HCT116 (cell line): ENCODE results near the gene ZDHHC1. TPM values are rescaled to one million over a fixed set of nuclear protein-coding genes. Genes with fewer than 3 reads are reported as not detected.

Experiments
- ATAC-seq: fragments of 200-7000 bp; cut with Tn5 transposase; 2 replicates; pipeline ENCODE4 v1.9.1; 2020; ENCODE audit warnings: mild to moderate bottlenecking, moderate library complexity
- BruUV-seq: library from RNA; stranded (reverse); fragments of 400-500 nt; replicated peaks from 2 replicates; lab custom pipeline; 2021; lab: Mats Ljungman, UMichigan
- CTCF ChIA-PET: fragments of 300-600 bp; sonication (Branson Sonifier 250); formaldehyde crosslinking; loops from one replicate; lab custom pipeline; 2021; ENCODE audit warnings: antibody characterized with exemption; lab: Charles Lee
- POLR2A ChIA-PET: fragments of 300-600, 350-600 bp; sonication (Branson Sonifier 250); formaldehyde crosslinking; loops from one replicate; lab custom pipeline; 2021; ENCODE audit warnings: antibody characterized with exemption; lab: Charles Lee
- RAD21 ChIA-PET, 2 experiments: fragments of 300-600 bp; sonication (Branson Sonifier 250); formaldehyde crosslinking; loops; one replicate each; lab custom pipeline; 2023; ENCODE audit warnings: low total read pairs in 2 of 2; ENCODE audit not compliant: uncharacterized antibody in 2 of 2, unreplicated experiment in 2 of 2, low non-redundant PET in 1 of 2; lab: Charles Lee
- DNase-seq: peaks from one replicate; pipeline ENCODE4 v3.0.0-alpha.2; 2010; ENCODE audit warnings: low read depth, low spot score
- H2AFZ ChIP-seq: fragments of 200-600 bp; shearing (Covaris generic), sonication (generic); 2 replicates; pipeline ENCODE4 v1.6.1; 2017; ENCODE audit warnings: low read depth, mixed run types, mixed read lengths, antibody characterized with exemption, low read length; ENCODE audit not compliant: poor library complexity, severe bottlenecking
- H3K27ac ChIP-seq: 2 replicates; pipeline ENCODE4 v1.5.1; 2012; ENCODE audit warnings: low read depth, low read length
- H3K27me3 ChIP-seq: fragments of 200-600 bp; sonication (generic); 2 replicates; pipeline ENCODE4 v1.6.1; 2016; ENCODE audit warnings: mixed run types, low read length, mixed read lengths; ENCODE audit not compliant: insufficient read depth
- H3K36me3 ChIP-seq, 2 experiments: fragments of 200-500 bp in 1 of 2; fragments of 200-600 bp in 1 of 2; sonication (Bioruptor generic) in 1 of 2; sonication (generic) in 1 of 2; 2 replicates each; pipeline versions ENCODE4 v1.5.1 to v1.6.1; 2014 to 2016; ENCODE audit warnings: low read length in 2 of 2, inconsistent platforms in 1 of 2, mixed read lengths in 1 of 2, mixed run types in 1 of 2; ENCODE audit not compliant: insufficient read depth in 2 of 2, control insufficient read depth in 1 of 2
- H3K4me1 ChIP-seq, 2 experiments: fragments of 200-600 bp in 1 of 2; sonication (generic) in 1 of 2; 2 replicates each; pipeline versions ENCODE4 v1.5.1 to v1.6.1; 2012 to 2017; ENCODE audit warnings: low read length in 2 of 2, inconsistent platforms in 1 of 2, mild to moderate bottlenecking in 1 of 2, mixed read lengths in 1 of 2, mixed run types in 1 of 2, moderate library complexity in 1 of 2; ENCODE audit not compliant: insufficient read depth in 2 of 2, control insufficient read depth in 1 of 2
- H3K4me2 ChIP-seq: fragments of 200-600 bp; sonication (generic); 2 replicates; pipeline ENCODE4 v1.6.1; 2017; ENCODE audit warnings: mixed run types, low read length, mixed read lengths
- H3K4me3 ChIP-seq, 2 experiments: fragments of 200-600 bp in 1 of 2; sonication (generic) in 1 of 2; replicated peaks in 1 of 2; 2 replicates each; pipeline ENCODE4 v1.5.1; 2011 to 2016; ENCODE audit warnings: low read length in 2 of 2, control low read depth in 1 of 2, low read depth in 1 of 2, mild to moderate bottlenecking in 1 of 2, mixed read lengths in 1 of 2, mixed run types in 1 of 2
- H3K79me2 ChIP-seq: fragments of 200-600 bp; sonication (generic); 2 replicates; pipeline ENCODE4 v1.6.1; 2017; ENCODE audit warnings: mild to moderate bottlenecking, mixed run types, low read length, moderate library complexity, mixed read lengths; ENCODE audit not compliant: insufficient read depth
- H3K9ac ChIP-seq: fragments of 200-600 bp; sonication (generic); 2 replicates; pipeline ENCODE4 v1.6.1; 2016; ENCODE audit warnings: low read length, mixed read lengths
- H3K9me2 ChIP-seq: fragments of 200-600 bp; sonication (generic), shearing (Covaris generic); 2 replicates; pipeline ENCODE4 v1.6.1; 2017; ENCODE audit warnings: mixed run types, mild to moderate bottlenecking, moderate library complexity; ENCODE audit not compliant: insufficient read depth
- H3K9me3 ChIP-seq, 2 experiments: fragments of 200-500 bp in 1 of 2; fragments of 200-600 bp in 1 of 2; sonication (Bioruptor generic) in 1 of 2; sonication (generic) in 1 of 2; 2 replicates each; pipeline ENCODE4 v1.6.1; 2014 to 2017; ENCODE audit warnings: low read length in 2 of 2, mixed read lengths in 2 of 2, inconsistent platforms in 1 of 2, low read depth in 1 of 2, mild to moderate bottlenecking in 1 of 2, mixed run types in 1 of 2, moderate library complexity in 1 of 2; ENCODE audit not compliant: control insufficient read depth in 1 of 2, insufficient read depth in 1 of 2
- H4K20me1 ChIP-seq: fragments of 200-600 bp; sonication (generic), shearing (Covaris generic); 2 replicates; pipeline ENCODE4 v1.6.1; 2017; ENCODE audit warnings: mixed run types, mild to moderate bottlenecking, moderate library complexity; ENCODE audit not compliant: insufficient read depth
- ATF3 ChIP-seq: IDR thresholded peaks from 2 replicates; pipeline ENCODE4 v1.6.1; 2012
- CEBPB ChIP-seq: IDR thresholded peaks from 2 replicates; pipeline ENCODE4 v1.6.1; 2012; ENCODE audit warnings: low read depth
- ELF1 ChIP-seq: IDR thresholded peaks from 2 replicates; pipeline ENCODE4 v1.6.1; 2012; ENCODE audit warnings: low read depth, borderline replicate concordance
- EZH2 ChIP-seq: fragments of 200-600 bp; sonication (generic); IDR thresholded peaks from 2 replicates; pipeline ENCODE4 v1.6.1; 2017; ENCODE audit warnings: antibody characterized with exemption, mixed run types
- MAX ChIP-seq: IDR thresholded peaks from 2 replicates; pipeline ENCODE4 v1.6.1; 2012
- POLR2AphosphoS5 ChIP-seq: IDR thresholded peaks from 2 replicates; pipeline ENCODE4 v1.6.1; 2011; ENCODE audit warnings: mild to moderate bottlenecking, low read depth, low read length, moderate library complexity
- SIN3A ChIP-seq: IDR thresholded peaks from 2 replicates; pipeline ENCODE4 v1.6.1; 2012; ENCODE audit warnings: low read depth
- SRF ChIP-seq: IDR thresholded peaks from 2 replicates; pipeline ENCODE4 v1.6.1; 2012; ENCODE audit warnings: low read depth
- YY1 ChIP-seq: IDR thresholded peaks from 2 replicates; pipeline ENCODE4 v1.6.1; 2011; ENCODE audit warnings: low read length, low read depth, moderate library complexity, mild to moderate bottlenecking; ENCODE audit not compliant: insufficient replicate concordance; ENCODE audit errors: extremely low read depth
- ZNF274 ChIP-seq: fragments of 200-500 bp; sonication (Bioruptor generic); IDR thresholded peaks from 2 replicates; pipeline ENCODE4 v1.6.1; 2014; ENCODE audit warnings: mild to moderate bottlenecking, low read depth, low read length, inconsistent platforms
- intact Hi-C: fragments of 100-400 bp; cut with micrococcal nuclease; formaldehyde crosslinking; loops from 2 replicates; pipeline ENCODE4 v1.10.0; 2022
- total RNA-seq: library from RNA; stranded (reverse); gene quantifications from one replicate; pipeline ENCODE4 v1.2.1, GENCODE V29; 2021; ENCODE audit not compliant: unreplicated experiment
- TF ChIP-seq, protein P1 (sequence below): IDR thresholded peaks from 2 replicates; pipeline ENCODE4 v1.6.1; 2012; ENCODE audit warnings: low read depth

The ZDHHC1 gene
- total RNA-seq, 1 experiment from 2014 or later: 9.1 TPM

DNA sequence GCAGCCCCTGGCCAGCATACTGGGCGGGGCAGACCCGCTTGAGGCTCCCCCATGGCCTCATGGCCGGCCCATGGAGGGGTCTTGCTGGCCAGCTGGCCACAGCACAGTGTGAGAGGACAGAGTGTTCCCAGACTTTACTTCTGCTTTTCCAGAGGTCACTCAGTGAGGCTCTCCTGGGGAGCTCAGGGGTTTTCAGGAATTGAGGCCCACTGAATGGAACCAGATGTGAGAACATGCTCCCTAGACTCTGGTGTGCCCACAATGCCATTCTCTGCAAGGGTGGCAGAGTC, 43.5 kb upstream of the ZDHHC1 start (continued):
- TF ChIP-seq CEBPB: no peak
- no peak for TF ChIP-seq ELF1
- TF ChIP-seq MAX: no peak

- no peak for TF ChIP-seq POLR2AphosphoS5
- TF ChIP-seq SIN3A: no peak
- TF ChIP-seq YY1: no peak
- TF ChIP-seq EZH2: no peak
- TF ChIP-seq ZNF274: no peak
- no peak for TF ChIP-seq ATF3
- TF ChIP-seq SRF: no peak
- TF ChIP-seq, protein P1, sequence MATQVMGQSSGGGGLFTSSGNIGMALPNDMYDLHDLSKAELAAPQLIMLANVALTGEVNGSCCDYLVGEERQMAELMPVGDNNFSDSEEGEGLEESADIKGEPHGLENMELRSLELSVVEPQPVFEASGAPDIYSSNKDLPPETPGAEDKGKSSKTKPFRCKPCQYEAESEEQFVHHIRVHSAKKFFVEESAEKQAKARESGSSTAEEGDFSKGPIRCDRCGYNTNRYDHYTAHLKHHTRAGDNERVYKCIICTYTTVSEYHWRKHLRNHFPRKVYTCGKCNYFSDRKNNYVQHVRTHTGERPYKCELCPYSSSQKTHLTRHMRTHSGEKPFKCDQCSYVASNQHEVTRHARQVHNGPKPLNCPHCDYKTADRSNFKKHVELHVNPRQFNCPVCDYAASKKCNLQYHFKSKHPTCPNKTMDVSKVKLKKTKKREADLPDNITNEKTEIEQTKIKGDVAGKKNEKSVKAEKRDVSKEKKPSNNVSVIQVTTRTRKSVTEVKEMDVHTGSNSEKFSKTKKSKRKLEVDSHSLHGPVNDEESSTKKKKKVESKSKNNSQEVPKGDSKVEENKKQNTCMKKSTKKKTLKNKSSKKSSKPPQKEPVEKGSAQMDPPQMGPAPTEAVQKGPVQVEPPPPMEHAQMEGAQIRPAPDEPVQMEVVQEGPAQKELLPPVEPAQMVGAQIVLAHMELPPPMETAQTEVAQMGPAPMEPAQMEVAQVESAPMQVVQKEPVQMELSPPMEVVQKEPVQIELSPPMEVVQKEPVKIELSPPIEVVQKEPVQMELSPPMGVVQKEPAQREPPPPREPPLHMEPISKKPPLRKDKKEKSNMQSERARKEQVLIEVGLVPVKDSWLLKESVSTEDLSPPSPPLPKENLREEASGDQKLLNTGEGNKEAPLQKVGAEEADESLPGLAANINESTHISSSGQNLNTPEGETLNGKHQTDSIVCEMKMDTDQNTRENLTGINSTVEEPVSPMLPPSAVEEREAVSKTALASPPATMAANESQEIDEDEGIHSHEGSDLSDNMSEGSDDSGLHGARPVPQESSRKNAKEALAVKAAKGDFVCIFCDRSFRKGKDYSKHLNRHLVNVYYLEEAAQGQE: no peak
- intact Hi-C loops: no loop called here
- Histone ChIP-seq H2AFZ (no peak overlapping the region), H3K27ac (no peak overlapping the region), H3K9me3 (no peaks in the 10 kb centered on the region), H3K79me2 (no peaks in the 10 kb centered on the region; the same call in 1 of the 2 replicates), H3K4me3 (no peak overlapping the region), H3K4me2 (no peak overlapping the region), H3K9ac (no peak overlapping the region), H3K4me1 (peaks cover 3 to 9% of the 10 kb centered on the region in 2 experiments; a peak in 3 of 4 replicates), H3K27me3 (no peaks in the 10 kb centered on the region), H3K36me3 (no peaks in the 10 kb centered on the region), H3K9me2 (no peaks in the 10 kb centered on the region), H4K20me1 (no peaks in the 10 kb centered on the region)
- ChIA-PET RAD21 (no interaction called here), CTCF (interaction anchor here (1.4 kb wide), 1 partner anchor 31 kb away, joined by 4 read pairs; no protein-coding TSS in a partner anchor), POLR2A (no interaction called here)
- ATAC-seq (no peak), DNase-seq (no peak)
- BruUV-seq: no TSS peak
Observed at GRCh38 chr16:67459066-67459860, 43.0 kb upstream of the ZDHHC1 start.
